AG04449 (cell line): ENCODE results near the gene FAM83F.
A peak's percentile ranks its signal among the peaks of the same experiment; 100 is the strongest.

Experiments used
- CTCF ChIA-PET: fragments of 350-600 bp; formaldehyde crosslinking; extraction: SDS; loops from one replicate; lab custom pipeline; 2021; ENCODE audit warnings: antibody characterized with exemption; lab: Yijun Ruan, JAX
- POLR2A ChIA-PET: fragments of 400-600, 350-600 bp; formaldehyde crosslinking; extraction: SDS; loops from one replicate; lab custom pipeline; 2020; ENCODE audit warnings: antibody characterized with exemption, inconsistent platforms; lab: Yijun Ruan, JAX
- DNase-seq: peaks from one replicate; pipeline ENCODE4 v3.0.0-alpha.2; 2010; ENCODE audit warnings: low read depth, low spot score
- H3K4me3 ChIP-seq: 2 replicates; pipeline ENCODE4 v1.5.1; 2011; ENCODE audit warnings: low read depth, mild to moderate bottlenecking, control low read depth, low read length
- CTCF ChIP-seq: IDR thresholded peaks from one replicate; pipeline ENCODE4 v1.5.1; 2011; ENCODE audit warnings: mild to moderate bottlenecking, moderate library complexity, low read length, control low read depth, inconsistent platforms; ENCODE audit not compliant: insufficient read depth; ENCODE audit errors: missing control alignments

Gene FAM83F

DNA sequence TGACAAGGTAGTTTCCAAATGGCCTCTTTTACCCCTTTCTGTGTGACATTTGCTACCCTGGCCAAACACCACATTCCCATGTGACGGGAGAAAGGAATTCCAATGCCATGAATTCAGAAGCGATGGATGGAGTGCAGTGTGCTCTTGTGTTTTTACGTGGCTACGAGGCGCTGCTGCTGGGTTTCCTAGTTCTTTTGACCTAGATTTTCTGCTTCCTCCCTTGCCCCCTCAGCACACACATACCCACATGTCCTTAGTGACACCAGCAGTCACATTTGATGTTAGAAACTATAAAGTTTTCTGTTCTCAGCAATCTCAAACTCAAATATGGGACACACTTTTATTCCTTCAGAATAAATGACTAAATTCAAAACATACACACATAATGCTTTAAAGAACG, 42.4 kb upstream of the FAM83F start:
- POLR2A ChIA-PET, result no interaction called here
- no peak for TF ChIP-seq CTCF
- DNase-seq, result no peak
- CTCF ChIA-PET, result interaction anchor here (1.5 kb wide), 1 partner anchor 9 kb away, joined by 6 read pairs; no protein-coding TSS in a partner anchor
- H3K4me3 ChIP-seq, result no peak overlapping the region

DNA sequence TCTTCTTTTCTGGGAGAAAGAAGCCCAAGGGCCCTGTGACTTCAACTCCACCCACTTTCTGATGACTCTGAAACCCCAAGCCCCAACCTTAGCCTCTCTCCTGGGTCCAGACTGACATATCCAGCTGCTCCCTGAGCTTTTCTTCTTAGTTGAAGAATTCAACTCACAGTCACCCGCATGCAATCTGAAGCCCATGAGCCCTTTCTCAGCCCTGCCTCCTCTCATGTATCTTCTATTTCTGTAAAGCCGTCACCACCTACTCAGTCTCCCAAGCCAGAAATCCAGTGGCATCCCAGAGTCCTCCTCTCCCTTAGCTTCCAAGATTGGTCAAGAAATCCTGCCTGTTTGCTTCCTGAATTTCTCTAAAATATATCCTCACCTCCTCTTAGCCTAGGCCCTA, 41.7 kb upstream of the FAM83F start:
- CTCF ChIA-PET, result interaction anchor here (1.0 to 1.5 kb wide), 2 partner anchors 10 to 72 kb away, joined by 6 read pairs; no protein-coding TSS in a partner anchor
- no peak overlapping the region for H3K4me3 ChIP-seq
- no peak for DNase-seq
- TF ChIP-seq CTCF, result no peak
- POLR2A ChIA-PET, result no interaction called here

DNA sequence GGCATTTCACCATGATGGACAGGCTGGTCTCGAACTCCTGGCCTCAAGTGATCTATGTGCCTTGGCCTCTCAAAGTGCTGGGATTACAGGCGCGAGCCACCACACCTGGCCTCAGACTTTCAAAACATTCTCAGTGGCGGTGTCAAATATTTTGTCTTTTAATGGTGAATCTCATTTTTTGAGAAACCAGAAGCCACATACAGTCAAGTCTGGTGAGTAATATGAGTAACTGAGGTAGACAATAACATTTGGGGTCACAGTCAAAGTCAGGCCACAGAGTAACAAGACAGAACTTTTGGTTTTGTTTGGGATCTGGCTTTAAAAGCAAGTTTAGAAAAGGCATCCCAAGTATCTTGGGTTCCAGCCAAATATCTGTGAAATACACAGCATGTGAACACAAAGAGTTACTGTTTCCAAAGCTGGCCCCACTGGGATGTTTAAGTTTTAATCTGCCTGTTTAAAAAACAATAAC, 40.1 kb upstream of the FAM83F start:
- POLR2A ChIA-PET, result no interaction called here
- CTCF ChIA-PET, result no interaction called here
- DNase-seq, result peak; percentile 51

DNA sequence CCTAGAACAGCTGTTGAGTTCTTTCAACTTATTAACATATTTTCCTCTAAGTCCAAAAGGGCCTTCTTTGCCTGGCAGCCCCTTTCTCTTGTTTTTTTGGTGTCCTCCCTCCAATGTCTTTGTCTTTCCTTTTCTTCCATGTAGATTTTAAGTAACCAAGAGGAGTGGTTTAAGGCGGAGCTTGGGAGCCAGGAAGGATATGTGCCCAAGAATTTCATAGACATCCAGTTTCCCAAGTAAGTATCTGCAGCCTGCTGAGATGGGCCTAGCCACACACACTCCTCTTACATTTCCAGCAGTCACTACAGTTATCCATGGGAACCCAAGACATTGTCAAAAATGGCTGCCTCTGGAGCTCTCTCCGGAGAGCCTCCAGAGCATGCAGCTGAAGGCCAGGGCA, 39.1 kb upstream of the FAM83F start:
- DNase-seq, result no peak
- ChIA-PET POLR2A (no interaction called here), CTCF (no interaction called here)
- no peak for TF ChIP-seq CTCF
- H3K4me3 ChIP-seq, result no peak overlapping the region

More for the DNA sequence above, 40.1 kb upstream of the FAM83F start:
- no peak for TF ChIP-seq CTCF
- no peak overlapping the region for H3K4me3 ChIP-seq

- ChIA-PET CTCF (interaction anchor here (0.8 kb wide), 1 partner anchor 17 kb away, joined by 3 read pairs; no protein-coding TSS in a partner anchor), POLR2A (no interaction called here)
- TF ChIP-seq CTCF, result no peak
- H3K4me3 ChIP-seq, result no peak overlapping the region
- DNase-seq, result no peak
Observed at GRCh38 chr22:39956932-39957664, 37.7 kb upstream of the FAM83F start.

GRCh38 chr22:39958009-39958711, 36.6 kb upstream of the FAM83F start:
- POLR2A ChIA-PET, result no interaction called here
- CTCF ChIA-PET, result no interaction called here
- no peak overlapping the region for H3K4me3 ChIP-seq
- DNase-seq, result no peak
- no peak for TF ChIP-seq CTCF
